Panc1 (cell line): Measurements from ENCODE around the gene RMND1.

Source experiments
- SIN3A ChIP-seq: IDR thresholded peaks from 2 replicates; pipeline ENCODE4 v1.6.1; 2012; ENCODE audit warnings: low read depth, mild to moderate bottlenecking, low read length, moderate library complexity, borderline replicate concordance; ENCODE audit not compliant: insufficient read depth
- TCF7L2 ChIP-seq: IDR thresholded peaks from 2 replicates; pipeline ENCODE4 v1.6.1; 2011; ENCODE audit warnings: mild to moderate bottlenecking, low read depth, low read length, inconsistent platforms
- TF ChIP-seq, protein P1 (sequence below): fragments of 450-650 bp; IDR thresholded peaks from 2 replicates; pipeline ENCODE4 v1.5.1; 2017; ENCODE audit warnings: mild to moderate bottlenecking
- TF ChIP-seq, protein P2 (sequence below), 2 experiments: IDR thresholded peaks; 2 replicates each; pipeline ENCODE4 v1.6.1; 2011 to 2012; ENCODE audit warnings: low read depth in 2 of 2, control low read depth in 1 of 2, low read length in 1 of 2, mild to moderate bottlenecking in 1 of 2, moderate library complexity in 1 of 2; ENCODE audit not compliant: insufficient read depth in 1 of 2

- TF ChIP-seq, protein P1, sequence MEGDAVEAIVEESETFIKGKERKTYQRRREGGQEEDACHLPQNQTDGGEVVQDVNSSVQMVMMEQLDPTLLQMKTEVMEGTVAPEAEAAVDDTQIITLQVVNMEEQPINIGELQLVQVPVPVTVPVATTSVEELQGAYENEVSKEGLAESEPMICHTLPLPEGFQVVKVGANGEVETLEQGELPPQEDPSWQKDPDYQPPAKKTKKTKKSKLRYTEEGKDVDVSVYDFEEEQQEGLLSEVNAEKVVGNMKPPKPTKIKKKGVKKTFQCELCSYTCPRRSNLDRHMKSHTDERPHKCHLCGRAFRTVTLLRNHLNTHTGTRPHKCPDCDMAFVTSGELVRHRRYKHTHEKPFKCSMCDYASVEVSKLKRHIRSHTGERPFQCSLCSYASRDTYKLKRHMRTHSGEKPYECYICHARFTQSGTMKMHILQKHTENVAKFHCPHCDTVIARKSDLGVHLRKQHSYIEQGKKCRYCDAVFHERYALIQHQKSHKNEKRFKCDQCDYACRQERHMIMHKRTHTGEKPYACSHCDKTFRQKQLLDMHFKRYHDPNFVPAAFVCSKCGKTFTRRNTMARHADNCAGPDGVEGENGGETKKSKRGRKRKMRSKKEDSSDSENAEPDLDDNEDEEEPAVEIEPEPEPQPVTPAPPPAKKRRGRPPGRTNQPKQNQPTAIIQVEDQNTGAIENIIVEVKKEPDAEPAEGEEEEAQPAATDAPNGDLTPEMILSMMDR, result no peak
- TF ChIP-seq, protein P2, sequence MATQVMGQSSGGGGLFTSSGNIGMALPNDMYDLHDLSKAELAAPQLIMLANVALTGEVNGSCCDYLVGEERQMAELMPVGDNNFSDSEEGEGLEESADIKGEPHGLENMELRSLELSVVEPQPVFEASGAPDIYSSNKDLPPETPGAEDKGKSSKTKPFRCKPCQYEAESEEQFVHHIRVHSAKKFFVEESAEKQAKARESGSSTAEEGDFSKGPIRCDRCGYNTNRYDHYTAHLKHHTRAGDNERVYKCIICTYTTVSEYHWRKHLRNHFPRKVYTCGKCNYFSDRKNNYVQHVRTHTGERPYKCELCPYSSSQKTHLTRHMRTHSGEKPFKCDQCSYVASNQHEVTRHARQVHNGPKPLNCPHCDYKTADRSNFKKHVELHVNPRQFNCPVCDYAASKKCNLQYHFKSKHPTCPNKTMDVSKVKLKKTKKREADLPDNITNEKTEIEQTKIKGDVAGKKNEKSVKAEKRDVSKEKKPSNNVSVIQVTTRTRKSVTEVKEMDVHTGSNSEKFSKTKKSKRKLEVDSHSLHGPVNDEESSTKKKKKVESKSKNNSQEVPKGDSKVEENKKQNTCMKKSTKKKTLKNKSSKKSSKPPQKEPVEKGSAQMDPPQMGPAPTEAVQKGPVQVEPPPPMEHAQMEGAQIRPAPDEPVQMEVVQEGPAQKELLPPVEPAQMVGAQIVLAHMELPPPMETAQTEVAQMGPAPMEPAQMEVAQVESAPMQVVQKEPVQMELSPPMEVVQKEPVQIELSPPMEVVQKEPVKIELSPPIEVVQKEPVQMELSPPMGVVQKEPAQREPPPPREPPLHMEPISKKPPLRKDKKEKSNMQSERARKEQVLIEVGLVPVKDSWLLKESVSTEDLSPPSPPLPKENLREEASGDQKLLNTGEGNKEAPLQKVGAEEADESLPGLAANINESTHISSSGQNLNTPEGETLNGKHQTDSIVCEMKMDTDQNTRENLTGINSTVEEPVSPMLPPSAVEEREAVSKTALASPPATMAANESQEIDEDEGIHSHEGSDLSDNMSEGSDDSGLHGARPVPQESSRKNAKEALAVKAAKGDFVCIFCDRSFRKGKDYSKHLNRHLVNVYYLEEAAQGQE (IDR thresholded peaks at IDR 0.05; ENCODE audit: insufficient read depth in 1 of 2, low read depth in 2 of 2, low read length in 1 of 2), result no peak
- no peak for TF ChIP-seq SIN3A
- TF ChIP-seq TCF7L2, result no peak
Observed at GRCh38 chr6:151431337-151431736, 20.6 kb downstream of the RMND1 start.
